Measurements from ENCODE around the gene MAN2B2. TPM values are rescaled to one million over a fixed set of nuclear protein-coding genes. Genes with fewer than 3 reads are reported as not detected.

MAN2B2 gene
- total RNA-seq, 4 donors from 2014 or later, result 17.5 to 55.9 (median 27.6) TPM

- Histone ChIP-seq H3K4me1 (no peaks in the 10 kb centered on the region), H3K27me3 (peaks cover 38% of the 10 kb centered on the region), H3K4me3 (no peak overlapping the region), H3K9me3 (peaks cover 2 to 6% of the 10 kb centered on the region in 2 donors), H3K36me3 (no peaks in the 10 kb centered on the region), H3K27ac (no peak overlapping the region)
- TF ChIP-seq POLR2A (IDR thresholded peaks at IDR 0.05), result no peak
- no peak for TF ChIP-seq CTCF (IDR thresholded peaks at IDR 0.05)
- TF ChIP-seq POLR2AphosphoS5 (IDR thresholded peaks at IDR 0.05), result no peak
- no peak for TF ChIP-seq EP300 (IDR thresholded peaks at IDR 0.05; ENCODE audit: low read depth)
- WGBS, 2 donors (ENCODE audit: low coverage in 1 of 2), result 96% methylated on average over 2 of the region's 2 CpGs; no CpG with 5 or more reads in 1 of the 2 donors
- no peak for DNase-seq
- intact Hi-C loops (cut with DNase I; ENCODE audit: low total_unique reads) (no loop called here), in situ Hi-C loops (cut with MboI; ENCODE audit: low pct_ligation_motif_present in 1 of 4, low pct_unique_long_range_greater_than_20kb in 1 of 4, low sequenced_read_pairs in 3 of 4) (loop anchor here in 1 of 4 donors (25.0 kb wide), 1 partner anchor 289 kb away; the partner anchor contains the start of gene WFS1)
Measured at GRCh38 chr4:6551660-6552059, 23.3 kb upstream of the MAN2B2 start.

- H3K27me3 ChIP-seq, result peaks cover 66% of the 10 kb centered on the region
- DNase-seq, result no peak
- in situ Hi-C loops (cut with MboI; ENCODE audit: low pct_ligation_motif_present in 1 of 4, low pct_unique_long_range_greater_than_20kb in 1 of 4, low sequenced_read_pairs in 3 of 4) (loop anchor here in 1 of 4 donors (25.0 kb wide), 1 partner anchor 293 kb away; the partner anchor contains the start of gene WFS1), intact Hi-C loops (cut with DNase I; ENCODE audit: low total_unique reads) (no loop called here)
- no peaks in the 10 kb centered on the region for H3K4me1 ChIP-seq
- peaks cover 2 to 6% of the 10 kb centered on the region in 2 donors for H3K9me3 ChIP-seq
- 78% methylated on average over 13 of the region's 13 CpGs; no CpG with 5 or more reads in 1 of the 2 donors for WGBS, 2 donors (ENCODE audit: low coverage in 1 of 2)
- no peak for TF ChIP-seq POLR2AphosphoS5 (IDR thresholded peaks at IDR 0.05)
- TF ChIP-seq POLR2A (IDR thresholded peaks at IDR 0.05), result no peak
- no peak for TF ChIP-seq CTCF (IDR thresholded peaks at IDR 0.05)
- no peak for TF ChIP-seq EP300 (IDR thresholded peaks at IDR 0.05; ENCODE audit: low read depth)
- no peak overlapping the region for H3K27ac ChIP-seq
- no peaks in the 10 kb centered on the region for H3K36me3 ChIP-seq
- no peak overlapping the region for H3K4me3 ChIP-seq
Measured at GRCh38 chr4:6555519-6555918, 19.5 kb upstream of the MAN2B2 start.

GRCh38 chr4:6556263-6556662, 18.7 kb upstream of the MAN2B2 start:
- no peak for DNase-seq
- no peaks in the 10 kb centered on the region for H3K4me1 ChIP-seq
- TF ChIP-seq EP300 (IDR thresholded peaks at IDR 0.05; ENCODE audit: low read depth) (no peak), CTCF (IDR thresholded peaks at IDR 0.05) (no peak), POLR2AphosphoS5 (IDR thresholded peaks at IDR 0.05) (no peak), POLR2A (IDR thresholded peaks at IDR 0.05) (no peak)
- H3K27ac ChIP-seq, result no peak overlapping the region
- no peaks in the 10 kb centered on the region for H3K36me3 ChIP-seq
- H3K4me3 ChIP-seq, result no peak overlapping the region
- peaks cover 71% of the 10 kb centered on the region for H3K27me3 ChIP-seq
- peaks cover 2 to 6% of the 10 kb centered on the region in 2 donors for H3K9me3 ChIP-seq
- in situ Hi-C loops (cut with MboI; ENCODE audit: low pct_ligation_motif_present in 1 of 4, low pct_unique_long_range_greater_than_20kb in 1 of 4, low sequenced_read_pairs in 3 of 4), result loop anchor here in 1 of 4 donors (25.0 kb wide), 1 partner anchor 294 kb away; the partner anchor contains the start of gene WFS1
- intact Hi-C loops (cut with DNase I; ENCODE audit: low total_unique reads), result no loop called here
- WGBS, 2 donors (ENCODE audit: low coverage in 1 of 2), result 52% methylated on average over 6 of the region's 6 CpGs; no CpG with 5 or more reads in 1 of the 2 donors

- Histone ChIP-seq H3K9me3 (no peaks in the 10 kb centered on the region), H3K36me3 (no peaks in the 10 kb centered on the region), H3K4me3 (no peak overlapping the region), H3K4me1 (no peaks in the 10 kb centered on the region), H3K27me3 (peaks cover 71% of the 10 kb centered on the region), H3K27ac (no peak overlapping the region)
- intact Hi-C loops (cut with DNase I; ENCODE audit: low total_unique reads), result no loop called here
- no peak for DNase-seq
- in situ Hi-C loops (cut with MboI; ENCODE audit: low pct_ligation_motif_present in 1 of 4, low pct_unique_long_range_greater_than_20kb in 1 of 4, low sequenced_read_pairs in 3 of 4), result loop anchor here in 1 of 4 donors (25.0 kb wide), 1 partner anchor 295 kb away; the partner anchor contains the start of gene WFS1
- 67% methylated on average over 5 of the region's 5 CpGs; no CpG with 5 or more reads in 1 of the 2 donors for WGBS, 2 donors (ENCODE audit: low coverage in 1 of 2)
- no peak for TF ChIP-seq POLR2AphosphoS5 (IDR thresholded peaks at IDR 0.05)
- TF ChIP-seq CTCF (IDR thresholded peaks at IDR 0.05), result no peak
- TF ChIP-seq EP300 (IDR thresholded peaks at IDR 0.05; ENCODE audit: low read depth), result no peak
Measured at GRCh38 chr4:6557185-6557584, 17.8 kb upstream of the MAN2B2 start.

Measured in transverse colon (tissue), 4 donors.